NCI-H526 treated with DMSO at 0.1 percent for 48 hours (cell line): Measurements from ENCODE around the gene PLS3.

Source experiments
- DNase-seq: peaks from one replicate; lab custom pipeline; 2025; lab: John Stamatoyannopoulos, UW

The PLS3 gene

DNA sequence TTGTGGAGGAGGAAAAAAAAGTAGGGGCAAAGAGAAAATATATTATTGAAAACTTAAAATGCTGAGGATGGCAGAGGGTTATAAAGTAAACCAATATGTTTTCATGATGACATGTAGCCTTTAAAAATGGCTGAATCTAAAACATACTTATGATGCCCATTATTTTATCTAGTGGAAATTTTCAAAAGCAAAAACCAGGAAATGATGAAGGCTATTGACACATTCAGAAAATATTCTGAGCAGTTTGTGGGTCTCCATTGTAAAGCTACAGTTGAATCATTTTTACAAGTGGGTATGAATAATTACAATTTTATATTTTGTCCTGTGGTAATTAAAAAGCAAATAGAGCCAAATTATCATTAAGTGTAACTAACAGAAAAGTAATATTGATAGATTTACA is 10.7 kb downstream of the PLS3 start:
- DNase-seq, result no peak

DNA sequence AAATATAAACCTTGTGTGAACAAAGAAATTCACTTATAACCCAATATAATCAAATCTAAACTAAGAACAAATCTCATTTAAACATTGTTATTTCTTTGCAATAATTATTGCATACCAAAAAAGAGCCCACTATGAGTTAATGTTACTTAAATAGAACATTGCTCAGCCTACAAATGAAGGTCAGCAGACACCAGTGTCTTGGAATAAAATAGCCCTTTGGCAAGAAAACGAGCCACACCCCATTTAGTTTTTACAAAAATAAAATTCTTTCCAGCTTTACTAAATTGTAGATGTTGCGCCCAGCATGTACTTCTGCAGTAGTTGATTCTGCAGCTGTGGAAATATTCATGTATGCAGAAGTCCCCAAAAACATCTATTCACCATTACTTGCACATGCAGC is 12.2 kb downstream of the PLS3 start:
- no peak for DNase-seq

DNA sequence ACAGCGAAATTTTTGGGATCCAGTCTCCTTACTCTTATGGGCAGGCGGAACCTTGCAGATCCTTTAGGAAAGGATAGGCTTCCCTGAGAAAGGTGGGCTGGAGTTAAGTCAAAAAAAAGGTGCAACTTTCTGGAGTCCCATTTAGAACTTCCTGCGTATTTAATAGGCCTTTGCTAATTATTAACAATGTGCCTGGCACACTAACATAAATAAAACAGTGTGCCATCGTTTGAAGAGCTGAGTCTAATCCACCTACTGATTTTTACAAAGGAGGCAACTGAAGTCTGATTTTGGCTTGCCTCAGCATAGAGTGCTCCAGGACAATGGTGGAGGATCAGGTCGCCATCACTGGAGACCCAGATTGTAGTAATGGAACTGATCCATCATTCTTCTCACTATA is 15.7 kb downstream of the PLS3 start:
- no peak for DNase-seq

DNA sequence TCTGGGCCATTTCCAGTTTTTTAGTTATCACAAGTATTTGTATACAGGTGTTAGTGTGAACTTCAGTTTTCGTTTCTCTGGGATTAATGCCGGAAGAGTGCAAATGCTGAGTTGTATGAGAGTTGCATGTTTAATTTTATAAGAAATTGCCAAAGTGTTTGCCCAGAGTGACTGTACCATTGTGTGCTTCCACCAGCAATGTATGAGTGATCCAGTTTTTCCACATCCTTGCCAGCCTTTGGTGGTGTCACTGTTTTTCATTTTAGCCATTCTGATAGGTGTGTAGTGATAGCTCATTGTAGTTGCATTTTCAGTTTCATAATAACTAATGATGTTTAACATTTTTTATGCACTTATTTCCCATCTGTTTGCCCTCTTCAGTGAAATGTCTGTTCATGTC is 18.4 kb downstream of the PLS3 start:
- DNase-seq, result no peak

DNA sequence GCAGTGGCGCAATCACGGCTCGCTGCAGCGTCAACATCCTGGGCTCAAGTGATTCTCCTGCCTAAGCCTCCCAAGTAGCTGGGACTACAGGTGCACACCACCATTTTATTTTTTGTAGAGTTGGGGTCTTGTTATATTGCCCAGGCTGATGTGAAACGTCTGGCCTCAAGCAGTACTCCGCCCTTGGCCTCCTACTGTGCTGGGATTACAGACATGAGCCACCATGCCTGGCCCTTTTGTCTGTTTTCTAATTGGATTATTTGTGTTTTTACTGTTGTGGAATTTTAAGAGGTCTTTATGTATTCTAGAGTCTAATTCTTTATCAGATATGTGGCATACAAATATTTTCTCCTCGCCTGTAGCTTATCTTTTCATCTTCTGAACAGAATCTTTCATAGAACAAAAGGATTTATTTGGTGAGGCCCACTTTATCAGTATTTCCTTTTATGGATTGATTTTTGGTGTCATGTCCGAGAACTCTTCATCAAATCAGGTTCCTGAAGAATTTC is 18.9 kb downstream of the PLS3 start:
- DNase-seq, result no peak

DNA sequence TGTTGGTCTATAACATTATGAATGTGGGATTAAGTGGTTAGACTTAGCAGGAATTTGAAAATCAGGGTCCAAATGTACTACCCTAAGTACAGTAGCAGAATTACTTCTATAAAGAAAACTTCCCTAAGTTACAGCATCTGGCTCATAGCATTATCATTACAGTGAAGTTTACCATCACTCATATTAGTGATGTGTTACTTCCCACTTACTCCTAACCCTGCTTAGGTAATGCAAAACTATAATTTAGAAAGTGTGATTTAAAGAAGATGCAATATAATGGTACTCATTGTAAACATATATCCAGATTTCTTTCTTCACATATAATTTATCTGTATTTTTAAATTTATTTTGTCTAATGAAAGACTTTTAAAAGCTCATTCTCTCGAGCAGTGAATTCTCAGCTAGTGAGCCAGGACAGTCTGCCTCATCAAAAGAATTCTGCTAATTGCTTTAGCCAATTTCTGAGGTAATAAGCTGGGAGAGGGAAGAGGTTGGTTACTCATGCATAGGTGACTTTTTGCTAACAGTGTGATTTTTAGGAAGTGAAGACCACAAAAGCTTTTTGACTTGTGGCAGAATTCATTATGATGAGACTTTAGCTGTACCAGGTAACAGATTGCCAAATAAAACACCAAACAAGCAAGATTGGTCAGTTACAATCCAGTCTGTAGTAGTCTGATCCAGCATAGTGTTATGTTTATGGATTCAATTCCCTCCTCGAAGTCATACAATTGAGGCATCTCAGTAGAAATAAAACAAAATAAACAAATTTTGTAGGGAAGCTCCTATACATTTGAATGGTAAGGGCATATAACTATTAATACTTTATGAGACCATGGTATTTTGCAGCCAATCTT is 21.0 kb downstream of the PLS3 start:
- no peak for DNase-seq

DNA sequence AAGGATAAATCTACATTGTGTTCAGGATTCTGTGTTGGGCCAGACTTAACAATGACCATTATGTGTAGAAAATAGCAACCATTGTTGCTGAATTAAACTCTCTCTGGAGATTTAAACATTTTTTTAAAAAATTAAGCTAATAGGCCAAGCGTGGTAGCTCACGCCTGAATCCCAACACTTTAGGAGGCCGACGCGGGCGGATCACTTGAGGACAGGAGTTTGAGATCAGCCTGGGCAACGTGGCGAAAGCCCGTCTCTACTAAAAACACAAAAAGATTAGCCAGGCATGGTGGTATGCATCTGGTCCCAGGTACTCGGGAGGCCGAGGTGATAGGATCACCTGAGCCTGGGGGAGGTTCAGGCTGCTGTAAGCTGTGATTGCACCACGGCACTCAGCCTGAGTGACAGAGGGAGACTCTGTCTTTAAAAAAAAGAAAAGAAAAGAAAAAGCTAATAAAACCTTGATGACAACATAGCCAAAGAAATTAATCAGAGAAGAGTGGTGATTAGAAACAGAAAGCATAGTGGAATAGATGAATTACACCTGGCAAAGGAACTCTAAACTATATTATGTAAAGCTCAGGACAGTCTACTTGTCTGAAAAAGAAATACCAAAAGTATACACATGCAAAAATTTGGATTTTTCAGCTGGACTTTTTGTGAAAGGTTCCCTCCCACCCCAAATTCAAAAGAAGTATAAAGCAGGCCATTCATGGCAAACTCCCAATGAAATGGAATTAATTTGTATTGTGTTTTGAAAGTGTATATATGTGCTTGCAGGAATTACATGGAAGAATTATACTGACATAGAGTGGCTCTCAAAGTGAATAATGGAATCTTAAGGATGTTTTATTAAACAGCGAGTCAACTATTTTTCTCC is 21.9 kb downstream of the PLS3 start:
- no peak for DNase-seq

DNA sequence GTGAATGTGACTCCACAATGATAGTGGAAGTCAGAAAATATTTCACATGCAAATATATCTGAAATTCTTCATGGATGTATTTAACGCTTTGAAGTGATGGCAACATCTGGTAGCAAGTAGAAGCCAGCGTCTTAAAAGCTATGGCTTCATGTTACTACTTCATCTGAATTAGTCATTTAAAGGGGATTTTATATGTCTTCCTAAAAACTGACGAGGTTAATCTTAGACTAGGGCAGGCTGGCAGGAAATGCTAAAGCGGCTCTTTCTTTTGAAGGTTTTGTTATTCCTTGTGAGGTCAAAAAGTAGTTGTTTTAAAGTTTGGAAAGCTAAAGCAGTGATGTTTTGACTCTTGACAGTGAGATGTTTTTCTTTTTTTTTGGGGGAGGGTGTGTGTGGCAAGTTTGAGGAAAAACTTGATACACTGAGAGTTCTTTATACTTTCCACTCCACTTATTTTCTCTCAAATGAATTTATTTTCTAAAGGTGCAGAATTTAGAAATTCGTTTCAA is 22.6 kb downstream of the PLS3 start:
- no peak for DNase-seq

DNA sequence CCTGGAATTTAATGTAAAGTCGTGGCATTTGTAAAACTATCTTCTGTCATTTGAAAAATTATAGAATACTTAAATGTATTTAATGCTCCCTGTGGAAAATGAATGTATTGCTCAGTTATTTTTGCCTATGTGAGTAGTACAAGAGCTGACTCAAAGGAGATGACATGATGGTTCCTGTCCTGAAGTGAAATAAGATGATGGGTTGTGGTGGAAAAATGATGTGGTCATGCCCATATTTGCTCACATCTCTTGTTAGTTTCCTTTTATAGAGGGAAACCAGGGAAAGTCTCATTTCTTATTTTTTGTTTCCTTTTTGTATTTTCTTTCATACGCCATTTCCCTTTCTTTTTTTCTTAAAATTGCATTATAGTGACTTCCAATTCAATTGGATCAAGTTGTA is 23.7 kb downstream of the PLS3 start:
- no peak for DNase-seq

DNA sequence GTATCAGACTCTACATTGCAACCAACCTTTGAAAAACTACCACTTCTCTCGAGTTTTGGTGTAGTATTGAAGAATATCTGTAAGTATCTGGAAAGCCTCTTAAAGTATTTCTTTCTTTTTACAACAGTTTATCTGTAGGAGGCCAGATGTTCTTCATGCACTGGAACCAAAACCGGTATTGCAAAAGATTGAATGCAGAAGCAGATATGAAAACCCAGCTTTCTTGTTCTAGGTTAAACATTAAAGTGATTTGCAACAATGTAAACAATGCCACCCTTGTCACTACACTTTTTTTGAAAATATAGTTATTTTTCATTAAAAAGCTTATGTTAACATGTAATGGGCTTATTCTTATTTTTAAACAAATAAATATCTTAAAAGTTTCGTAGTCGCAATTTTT is 27.2 kb downstream of the PLS3 start:
- DNase-seq, result no peak

DNA sequence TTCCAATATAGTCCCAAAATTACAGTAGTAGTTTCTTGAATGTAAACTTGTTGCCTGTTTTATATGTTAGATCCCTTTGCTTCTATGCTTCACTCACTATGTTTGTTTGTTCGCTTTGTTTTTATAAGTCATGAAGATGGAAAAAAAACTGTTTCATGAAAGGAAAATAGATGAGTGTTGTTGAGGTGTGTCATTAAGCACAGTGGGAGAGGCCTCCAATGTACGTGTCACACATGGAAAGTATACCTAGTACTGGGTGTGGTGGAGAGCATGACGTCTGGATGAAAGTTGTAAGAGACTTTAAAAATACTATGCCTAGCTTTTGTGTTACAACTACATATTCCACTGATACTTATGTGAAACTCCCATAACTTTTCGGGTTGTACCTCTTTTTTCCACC is 28.4 kb downstream of the PLS3 start:
- DNase-seq, result no peak

DNA sequence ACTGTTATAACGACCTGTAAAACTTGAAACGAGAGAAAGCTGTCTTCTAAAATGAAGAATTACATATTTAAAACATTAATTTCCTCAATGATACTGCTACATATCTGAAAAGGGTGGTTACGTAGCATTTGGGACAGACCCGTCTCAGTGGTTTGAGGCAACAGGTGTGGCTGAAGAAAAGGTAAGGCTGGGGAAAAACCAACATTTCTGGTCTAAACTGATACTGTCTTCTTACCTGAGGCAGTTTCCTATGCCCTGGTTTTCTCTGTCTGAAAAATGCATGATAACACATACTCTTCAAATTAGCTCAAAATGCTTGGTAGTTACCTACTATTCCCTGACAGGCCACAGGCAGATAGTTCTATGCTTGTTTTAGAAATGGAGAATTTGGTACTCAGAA is 30.4 kb downstream of the PLS3 start:
- no peak for DNase-seq

DNA sequence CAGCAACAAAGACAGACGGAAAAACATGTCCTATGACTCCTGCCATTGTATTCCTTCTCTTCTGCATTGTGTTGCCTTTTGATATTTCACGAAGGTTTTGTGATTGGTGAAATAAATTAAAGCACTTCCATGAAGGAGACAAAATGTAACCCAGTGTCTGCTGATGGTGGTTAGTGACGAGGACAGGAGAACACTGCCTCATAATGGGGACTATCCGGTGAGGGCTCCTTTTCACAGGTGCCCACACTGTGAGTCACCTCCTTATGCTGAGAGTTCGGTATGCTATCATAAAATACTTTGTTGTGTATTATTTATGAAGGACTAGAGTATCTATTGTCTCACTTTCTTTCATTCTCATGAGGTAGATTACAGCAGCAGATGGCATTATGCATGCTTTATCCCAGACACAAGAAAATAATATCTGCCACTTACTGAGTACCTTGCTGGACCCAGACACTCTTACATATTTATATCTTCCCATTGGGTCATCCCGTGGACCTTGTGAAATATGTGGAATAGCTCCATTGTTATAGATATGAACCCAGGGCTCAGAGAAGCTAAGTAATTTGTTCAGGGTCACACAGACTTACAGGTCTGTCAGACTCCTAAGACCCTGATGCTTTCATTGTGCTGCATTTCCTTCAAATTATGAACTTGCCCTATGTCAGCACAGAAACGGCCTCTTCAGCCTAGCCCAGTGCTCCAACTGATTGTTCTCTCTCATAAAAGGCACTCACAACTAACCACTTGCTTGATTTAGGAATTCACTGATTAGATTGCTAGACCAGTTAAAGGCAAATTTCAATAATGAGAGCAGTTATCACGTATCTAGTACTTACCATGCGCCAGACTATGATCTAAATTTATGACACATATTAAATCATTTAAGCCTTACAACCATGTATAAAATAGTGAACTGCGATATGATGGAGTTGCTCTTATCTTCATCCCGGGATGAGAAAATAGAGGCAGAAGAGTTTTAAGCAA is 31.2 kb downstream of the PLS3 start:
- DNase-seq, result no peak

DNA sequence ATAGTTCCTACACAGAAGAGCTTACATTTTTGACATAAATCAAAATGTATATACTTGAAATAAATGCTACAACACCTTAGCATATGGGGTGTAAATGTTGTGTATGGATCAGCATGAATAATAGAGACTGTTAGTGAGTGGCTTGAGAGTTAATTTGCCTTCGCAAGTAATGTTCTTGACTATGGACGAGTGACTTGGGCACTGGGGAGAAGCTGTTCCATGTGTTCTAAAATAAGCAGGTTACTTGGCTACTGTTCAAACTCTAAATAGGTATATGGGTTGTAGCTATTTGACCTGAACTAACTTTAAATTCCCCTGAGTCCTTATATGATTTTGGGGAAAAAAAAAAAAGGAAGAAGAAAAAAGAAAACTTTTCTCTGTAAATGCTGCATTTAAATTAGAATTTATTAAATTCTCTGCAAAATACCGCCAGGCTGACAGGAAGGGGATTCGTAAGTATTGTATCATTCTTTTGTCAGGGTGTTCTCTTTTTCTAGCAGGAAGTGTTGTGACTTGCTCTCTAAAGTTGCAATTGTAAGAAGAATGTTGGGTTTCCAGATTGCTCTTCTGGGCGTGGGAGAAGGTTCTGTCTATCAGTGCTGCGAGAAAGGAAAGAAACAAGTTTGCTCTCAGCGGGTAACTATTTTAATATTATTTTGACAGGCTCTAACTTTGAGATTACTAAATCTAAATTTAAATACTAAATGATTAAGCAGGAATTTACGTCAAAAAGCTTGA is 32.2 kb downstream of the PLS3 start:
- DNase-seq, result no peak

DNA sequence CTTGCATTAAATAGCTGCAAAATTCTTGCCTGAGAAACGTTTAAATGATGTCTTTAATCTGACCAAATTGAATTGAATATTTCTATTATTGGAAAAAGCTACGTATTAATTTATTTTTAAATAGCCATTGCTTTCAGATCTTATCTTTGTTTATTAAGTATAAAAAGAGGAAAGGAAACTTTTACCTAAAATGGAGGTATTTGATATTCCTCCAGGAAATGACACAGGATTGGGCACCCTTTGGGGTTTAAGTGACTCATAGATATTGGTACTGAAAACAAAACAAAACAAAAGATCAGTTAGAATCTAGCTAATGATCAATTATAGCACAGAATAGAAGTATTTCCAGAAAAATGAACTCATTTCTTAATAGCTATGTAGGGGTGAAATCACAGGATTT is 34.1 kb downstream of the PLS3 start:
- DNase-seq, result no peak

DNA sequence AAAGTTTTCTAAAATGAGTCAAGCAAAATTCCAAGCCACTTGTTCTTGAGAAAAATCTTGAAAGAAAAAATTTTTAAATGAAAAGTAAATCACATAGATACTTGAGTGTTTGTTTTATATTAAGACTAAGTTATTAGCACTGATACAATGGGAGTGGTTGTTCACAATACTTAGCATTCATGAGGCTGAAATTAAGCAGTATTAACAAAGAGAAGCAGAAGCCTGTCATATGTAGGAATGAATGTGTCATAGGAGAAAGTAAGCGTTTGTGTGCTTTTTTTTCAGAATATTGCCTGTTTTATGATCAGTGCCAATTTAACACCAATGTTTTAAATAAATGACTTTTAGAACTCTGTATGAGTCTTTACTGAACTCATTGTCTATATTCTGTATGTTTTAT is 37.6 kb downstream of the PLS3 start:
- no peak for DNase-seq

DNA sequence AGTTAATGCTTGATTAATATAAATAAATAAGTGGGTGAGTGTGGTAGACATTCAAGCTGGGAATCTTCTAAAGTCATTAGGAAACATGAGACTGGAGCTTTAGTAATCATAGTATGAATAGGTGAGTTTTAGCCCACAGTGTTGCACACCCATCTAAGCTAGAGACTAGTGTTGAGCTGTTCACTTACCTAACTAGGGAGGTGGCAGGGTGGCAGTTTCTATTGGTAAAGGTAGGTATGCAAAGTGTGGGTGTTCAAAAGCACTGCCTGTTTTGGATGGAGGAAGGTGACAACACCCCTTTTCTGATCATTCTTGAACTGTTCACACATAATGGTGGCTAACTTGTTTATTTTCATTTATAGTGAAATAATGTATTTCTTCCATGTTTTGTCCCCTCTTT is 41.3 kb downstream of the PLS3 start:
- DNase-seq, result no peak

DNA sequence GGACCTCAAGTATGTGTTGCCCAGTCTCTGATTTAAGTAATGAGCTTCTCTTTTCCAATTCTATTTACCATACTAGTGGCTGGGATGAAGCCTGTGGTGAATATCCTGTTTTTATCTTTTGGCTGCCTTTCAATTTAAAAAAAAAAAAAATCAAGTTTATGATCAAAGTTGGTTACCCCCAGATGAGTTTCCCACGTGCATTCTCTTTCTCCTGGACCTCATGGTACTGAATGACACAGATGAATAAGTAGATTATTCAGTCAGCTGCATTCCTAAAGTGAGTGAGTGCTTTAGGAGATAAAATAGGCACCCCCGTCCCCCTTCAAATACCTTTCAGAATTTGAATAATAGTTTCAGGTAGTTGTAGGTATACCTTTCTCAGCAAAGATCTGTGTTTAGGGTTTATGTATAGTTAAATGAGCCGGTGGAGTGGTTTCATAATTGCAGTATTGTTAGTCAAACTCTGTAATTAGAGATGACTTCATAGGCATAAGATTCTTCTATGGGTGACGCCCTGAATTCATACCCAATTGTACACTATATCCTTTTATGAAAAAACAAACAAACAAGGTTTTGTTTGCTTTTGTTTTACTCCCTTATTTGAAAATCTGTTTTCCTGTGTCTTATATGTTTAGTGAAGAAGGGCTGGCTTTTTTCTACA is 41.9 kb downstream of the PLS3 start:
- no peak for DNase-seq

DNA sequence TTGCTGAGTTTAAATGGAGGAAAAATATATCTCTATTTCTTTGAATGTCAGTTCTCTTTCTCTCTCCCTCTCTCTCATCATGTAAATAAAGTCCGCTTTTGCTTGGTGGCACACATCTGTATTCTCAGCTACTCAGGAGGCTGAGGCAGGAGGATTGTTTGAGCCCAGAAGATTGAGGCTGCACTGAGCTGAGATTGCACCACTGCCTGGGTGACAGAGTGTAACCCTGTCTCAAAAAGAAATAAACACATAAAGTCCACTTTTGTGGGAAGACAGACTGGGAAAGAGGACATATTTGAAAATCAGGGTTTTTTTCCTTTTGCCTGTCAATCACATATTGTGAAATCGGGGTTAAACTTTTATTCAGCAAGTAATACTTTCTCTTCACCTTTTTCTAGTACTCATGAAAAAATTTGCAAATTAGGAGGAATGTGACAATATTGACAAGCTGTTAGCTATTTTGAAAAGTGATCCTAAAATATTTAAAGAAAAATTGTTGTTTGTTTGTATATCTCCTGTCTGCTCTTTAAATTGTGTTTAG is 42.6 kb downstream of the PLS3 start:
- DNase-seq, result no peak

DNA sequence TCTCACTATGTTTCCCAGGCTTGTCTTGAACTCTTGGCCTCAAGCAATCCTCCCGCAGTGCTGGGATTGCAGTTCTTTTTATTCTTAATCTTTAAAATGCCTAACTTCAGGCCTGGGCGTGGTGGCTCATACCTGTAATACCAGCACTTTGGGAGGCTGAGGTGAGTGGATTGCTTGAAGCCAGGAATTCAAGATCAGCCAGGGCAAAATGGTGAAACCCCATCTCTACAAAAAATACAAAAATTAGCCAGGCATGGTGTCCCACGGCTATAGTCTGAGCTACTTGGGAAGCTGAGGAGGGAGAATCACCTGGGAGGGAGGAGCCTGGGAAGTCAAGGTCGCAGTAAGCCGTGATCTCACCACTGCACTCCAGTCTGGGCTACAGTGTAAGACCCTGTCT is 45.9 kb downstream of the PLS3 start:
- DNase-seq, result no peak
